Measurements from ENCODE around the gene TEDC2.

- TF ChIP-seq CTCF (IDR thresholded peaks at IDR 0.05) (no peak), POLR2A (IDR thresholded peaks at IDR 0.05) (no peak)
Observed at GRCh38 chr16:2482708-2483534, 23.0 kb downstream of the TEDC2 start.
